Chondrocyte (in vitro differentiated cells): Measurements from ENCODE around the gene IL17D. TPM values are rescaled to one million over a fixed set of nuclear protein-coding genes. Genes with fewer than 3 reads are reported as not detected.

Experiments used
- DNase-seq: peaks from one replicate; pipeline ENCODE4 v3.0.0; 2021; ENCODE audit warnings: mixed read lengths, low spot score
- H3K27ac Mint-ChIP-seq: one replicate; pipeline ENCODE4 v1.8.0; 2021; ENCODE audit warnings: mild to moderate bottlenecking, moderate library complexity, mixed read lengths; ENCODE audit not compliant: unreplicated experiment
- H3K27me3 Mint-ChIP-seq: 2 replicates; pipeline ENCODE4 v1.8.0; 2021; ENCODE audit warnings: low read depth, mixed read lengths
- H3K36me3 Mint-ChIP-seq: 2 replicates; pipeline ENCODE4 v1.8.0; 2021; ENCODE audit warnings: low read depth, mixed read lengths
- H3K4me1 Mint-ChIP-seq: 2 replicates; pipeline ENCODE4 v1.8.0; 2021; ENCODE audit warnings: low read depth, mild to moderate bottlenecking, mixed read lengths
- H3K4me3 Mint-ChIP-seq: one replicate; pipeline ENCODE4 v1.8.0; 2021; ENCODE audit warnings: mild to moderate bottlenecking, moderate library complexity, mixed read lengths; ENCODE audit not compliant: unreplicated experiment
- H3K9me3 Mint-ChIP-seq: 2 replicates; pipeline ENCODE4 v1.8.0; 2021; ENCODE audit warnings: low read depth, mixed read lengths
- CTCF ChIP-seq: fragments of 200-600 bp; sonication (generic); IDR thresholded peaks from 2 replicates; pipeline ENCODE4 v1.5.0; 2021; ENCODE audit warnings: antibody characterized with exemption, mild to moderate bottlenecking, moderate library complexity
- total RNA-seq: library from RNA; stranded (reverse); gene quantifications from 3 replicates; pipeline ENCODE4 v1.2.1, GENCODE V29; 2021

The IL17D gene
- total RNA-seq, 1 donor from 2014 or later = 12.1 TPM

- Mint-ChIP-seq H3K27me3 (no peaks in the 10 kb centered on the region), H3K4me3 (no peak overlapping the region), H3K4me1 (peaks cover 11% of the 10 kb centered on the region), H3K36me3 (peaks cover 2% of the 10 kb centered on the region), H3K27ac (no peak overlapping the region), H3K9me3 (no peaks in the 10 kb centered on the region)
- TF ChIP-seq CTCF = no peak
- no peak for DNase-seq
Measured at GRCh38 chr13:20701461-20701860, 2.0 kb upstream of the IL17D start.

- peaks cover 11% of the 10 kb centered on the region for H3K4me1 Mint-ChIP-seq
- TF ChIP-seq CTCF = no peak
- H3K4me3 Mint-ChIP-seq = peak overlapping the region; percentile 93
- H3K27ac Mint-ChIP-seq = no peak overlapping the region
- no peaks in the 10 kb centered on the region for H3K27me3 Mint-ChIP-seq
- DNase-seq = no peak
- peaks cover 2% of the 10 kb centered on the region for H3K36me3 Mint-ChIP-seq
- H3K9me3 Mint-ChIP-seq = no peaks in the 10 kb centered on the region
Measured at GRCh38 chr13:20702530-20702914, 977 bp upstream of the IL17D start.

GRCh38 chr13:20703780-20704458 is 420 bp downstream of the IL17D start:
- H3K27ac Mint-ChIP-seq = no peak overlapping the region
- H3K4me1 Mint-ChIP-seq = peaks cover 21% of the 10 kb centered on the region
- DNase-seq = peak; percentile 94
- H3K36me3 Mint-ChIP-seq = peaks cover 2% of the 10 kb centered on the region
- no peaks in the 10 kb centered on the region for H3K27me3 Mint-ChIP-seq
- TF ChIP-seq CTCF = peak; percentile 75
- H3K9me3 Mint-ChIP-seq = no peaks in the 10 kb centered on the region
- H3K4me3 Mint-ChIP-seq = no peak overlapping the region

- no peaks in the 10 kb centered on the region for H3K27me3 Mint-ChIP-seq
- no peak for DNase-seq
- peaks cover 2% of the 10 kb centered on the region for H3K36me3 Mint-ChIP-seq
- peaks cover 27% of the 10 kb centered on the region for H3K4me1 Mint-ChIP-seq
- TF ChIP-seq CTCF = no peak
- H3K9me3 Mint-ChIP-seq = no peaks in the 10 kb centered on the region
- H3K4me3 Mint-ChIP-seq = peak overlapping the region; percentile 68
- peak overlapping the region; percentile 12 for H3K27ac Mint-ChIP-seq
Measured at GRCh38 chr13:20704459-20705069, 1.1 kb downstream of the IL17D start.

GRCh38 chr13:20706661-20707060 is 3.2 kb downstream of the IL17D start:
- Mint-ChIP-seq H3K9me3 (no peaks in the 10 kb centered on the region), H3K4me3 (no peak overlapping the region), H3K36me3 (no peaks in the 10 kb centered on the region)

More at GRCh38 chr13:20706661-20707060, 3.2 kb downstream of the IL17D start:
- no peak for DNase-seq
- H3K27me3 Mint-ChIP-seq = no peaks in the 10 kb centered on the region
- H3K4me1 Mint-ChIP-seq = peaks cover 35% of the 10 kb centered on the region
- TF ChIP-seq CTCF = no peak
- H3K27ac Mint-ChIP-seq = no peak overlapping the region
